HG02763 (cell line): ENCODE data around the gene GAREM1.

ENCODE experiments used
- ATAC-seq: cut with Tn5 transposase; IDR thresholded peaks from one replicate; pipeline ENCODE4 v1.9.1; 2021; ENCODE audit warnings: mild to moderate bottlenecking, moderate library complexity; ENCODE audit not compliant: unreplicated experiment

GAREM1 gene

DNA sequence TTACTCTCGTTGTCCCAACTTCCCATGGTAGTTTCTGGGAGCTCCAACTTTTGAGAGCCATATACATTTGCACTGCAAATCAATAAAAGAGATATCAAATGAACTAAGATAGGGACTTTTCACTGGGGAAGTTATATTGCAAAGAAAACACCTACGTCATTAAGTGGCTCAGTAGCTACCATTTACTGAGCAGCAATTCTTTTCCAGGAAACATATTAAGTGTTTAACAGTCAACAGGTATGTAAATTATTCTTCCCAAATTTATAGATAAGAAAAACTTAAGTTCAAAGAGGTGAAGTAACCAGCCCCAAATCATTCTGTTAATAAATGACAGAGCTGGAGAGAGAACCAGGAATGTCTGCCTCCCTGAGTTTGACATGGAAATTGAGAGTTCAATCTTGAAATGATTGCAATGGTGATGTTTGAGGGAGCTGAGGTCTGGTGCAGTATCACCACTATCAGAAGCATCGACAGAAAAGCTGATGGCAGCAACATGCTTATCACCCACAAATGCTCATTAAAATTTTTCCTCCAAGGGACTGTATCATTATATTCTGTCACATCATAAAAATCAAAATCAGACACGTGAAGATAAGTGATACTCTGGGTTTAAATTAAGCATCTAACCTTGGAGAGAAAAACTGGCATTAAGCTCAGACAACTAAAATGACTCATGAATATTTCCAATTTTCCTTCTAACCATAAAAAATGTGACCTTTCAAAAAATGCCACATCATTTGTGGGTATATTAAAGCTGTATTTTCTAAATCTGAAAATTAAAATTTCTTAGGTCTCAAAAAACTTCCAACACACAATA, 43.4 kb downstream of the GAREM1 start:
- no peak for ATAC-seq

DNA sequence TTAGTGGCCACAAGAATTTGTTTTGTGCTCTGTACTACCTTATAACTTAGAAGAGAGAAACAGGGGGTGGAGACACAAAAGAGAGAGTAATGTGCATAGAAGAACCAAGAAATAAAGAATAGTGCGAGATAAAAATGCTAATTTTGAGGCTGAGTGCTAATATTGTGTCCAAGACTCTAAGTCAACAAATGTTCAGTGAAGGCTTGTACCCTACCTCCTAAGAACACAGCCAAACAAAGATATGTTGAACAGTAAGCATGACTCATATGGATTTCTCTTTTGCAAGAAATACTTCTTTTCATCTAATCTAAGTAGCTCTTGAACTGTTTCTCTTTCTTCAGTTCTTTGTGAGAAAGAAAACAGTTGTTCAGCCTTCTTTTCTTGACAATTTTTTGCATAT, 45.2 kb downstream of the GAREM1 start:
- ATAC-seq = no peak

DNA sequence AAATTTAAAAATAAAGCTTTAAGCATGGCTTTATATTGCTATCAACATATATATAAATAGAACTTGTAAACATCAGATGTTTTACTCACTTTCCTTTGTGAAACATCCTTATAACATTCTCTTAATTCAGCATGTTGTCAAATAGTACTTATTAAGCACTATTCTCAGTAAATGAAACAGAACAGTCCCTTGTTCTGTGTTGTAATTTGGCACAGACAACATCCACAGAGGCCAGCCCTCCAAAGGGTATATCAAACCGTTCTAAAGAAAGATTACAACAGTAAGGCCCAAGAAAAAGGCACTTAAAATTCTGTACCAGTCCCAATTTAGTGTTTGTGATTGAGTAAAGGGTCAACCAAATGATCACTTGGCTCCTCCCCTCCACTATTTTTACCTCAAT, 46.0 kb downstream of the GAREM1 start:
- ATAC-seq = no peak

DNA sequence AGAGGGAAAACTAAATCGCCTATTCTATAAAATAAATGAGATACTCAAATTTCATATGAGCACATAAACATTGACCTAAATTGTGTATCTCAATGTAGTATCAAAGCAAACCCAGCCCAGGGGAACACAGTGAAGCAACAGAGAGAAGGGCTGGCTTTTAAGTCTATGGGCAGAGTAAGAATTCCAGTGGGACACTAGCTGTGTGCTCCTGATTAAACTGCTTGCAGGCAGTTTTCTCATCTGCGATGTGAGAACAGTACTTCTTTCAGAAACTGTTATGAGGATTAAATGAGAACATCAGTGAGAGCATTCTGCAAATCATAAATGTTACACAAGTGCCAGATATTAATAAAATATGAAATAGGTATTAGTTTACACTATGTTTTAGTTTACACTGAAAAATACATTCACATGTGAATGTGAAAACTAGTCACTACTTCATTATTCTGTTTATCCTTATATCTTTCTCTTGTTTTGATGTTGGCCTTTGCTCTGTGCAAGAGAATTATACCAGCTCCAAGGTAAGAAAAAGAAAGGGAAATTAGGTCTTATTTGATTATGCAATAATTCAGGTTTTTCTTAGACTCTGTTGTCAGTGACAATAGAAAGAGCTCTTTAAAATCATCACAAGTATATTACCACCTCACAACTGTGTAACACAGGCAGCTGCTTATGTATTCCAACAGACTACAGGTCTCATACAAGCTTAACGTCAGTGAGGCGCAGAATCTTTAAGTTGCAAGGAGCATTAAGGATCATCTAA, 47.5 kb downstream of the GAREM1 start:
- ATAC-seq = no peak

DNA sequence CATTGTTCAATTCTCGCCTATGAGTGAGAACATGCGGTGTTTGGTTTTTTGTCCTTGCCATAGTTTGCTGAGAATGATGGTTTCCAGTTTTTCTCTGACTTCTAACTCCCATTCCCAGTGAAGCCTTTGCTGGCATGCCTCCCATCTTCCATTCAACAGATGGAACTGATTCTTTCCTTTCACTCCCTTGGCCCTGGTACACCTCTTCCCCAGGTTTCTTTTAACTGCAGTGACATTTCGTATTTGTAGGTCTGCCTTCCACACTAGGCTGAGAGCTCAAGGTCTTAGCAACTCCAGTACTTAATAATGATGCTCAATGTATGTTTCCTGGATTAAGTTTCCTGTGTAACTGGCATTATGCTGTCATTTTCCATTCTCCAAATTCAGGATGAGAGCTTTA, 48.5 kb downstream of the GAREM1 start:
- no peak for ATAC-seq

DNA sequence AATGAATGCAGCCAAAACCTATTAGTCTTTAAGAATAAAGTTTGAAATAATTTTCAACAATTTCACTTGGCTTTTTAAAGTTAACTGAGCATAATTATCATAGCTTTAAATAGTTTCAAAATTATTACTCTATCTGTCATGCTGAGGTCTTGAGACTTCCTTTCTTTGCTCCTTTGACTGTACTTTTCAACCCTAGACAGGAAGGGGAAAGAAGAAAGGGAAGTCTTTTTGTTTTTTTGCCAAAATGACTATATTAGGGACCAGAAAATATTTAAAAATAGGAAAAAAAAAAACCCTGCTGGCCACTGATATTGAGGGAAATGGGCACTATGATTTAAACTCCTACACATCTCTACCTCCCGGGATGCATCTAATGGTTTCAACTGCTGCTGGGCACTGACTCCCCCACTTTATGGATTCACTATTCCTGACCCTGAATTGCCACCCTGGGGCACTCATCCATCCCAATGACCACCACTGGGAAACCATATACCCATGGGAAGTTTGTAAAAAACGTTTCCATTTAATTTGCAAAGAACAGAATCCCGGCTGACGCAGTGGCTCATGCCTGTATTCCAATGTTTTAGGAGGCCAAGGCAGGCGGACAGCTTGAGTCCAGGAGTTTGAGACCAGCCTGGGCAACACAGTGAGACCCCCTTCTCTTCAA, 50.5 kb downstream of the GAREM1 start:
- ATAC-seq = no peak

DNA sequence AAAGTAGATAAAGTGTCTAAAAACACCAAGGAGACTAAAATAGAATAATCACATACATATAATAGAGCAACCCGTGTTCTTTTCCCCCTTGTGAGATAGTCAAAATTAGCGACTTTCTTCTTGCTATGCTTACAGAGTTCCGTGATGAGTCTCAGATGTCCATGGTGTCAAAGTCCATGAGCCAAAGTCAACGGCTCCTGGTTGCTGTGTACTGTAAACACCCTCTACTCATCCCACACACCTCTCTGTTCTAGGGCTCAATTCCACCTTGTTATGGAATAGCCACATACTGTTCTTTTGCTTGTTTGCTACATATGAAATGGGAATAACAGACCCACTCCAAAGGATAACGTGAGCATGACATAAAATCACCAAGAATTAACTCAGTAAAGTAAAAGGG, 52.5 kb downstream of the GAREM1 start:
- no peak for ATAC-seq

DNA sequence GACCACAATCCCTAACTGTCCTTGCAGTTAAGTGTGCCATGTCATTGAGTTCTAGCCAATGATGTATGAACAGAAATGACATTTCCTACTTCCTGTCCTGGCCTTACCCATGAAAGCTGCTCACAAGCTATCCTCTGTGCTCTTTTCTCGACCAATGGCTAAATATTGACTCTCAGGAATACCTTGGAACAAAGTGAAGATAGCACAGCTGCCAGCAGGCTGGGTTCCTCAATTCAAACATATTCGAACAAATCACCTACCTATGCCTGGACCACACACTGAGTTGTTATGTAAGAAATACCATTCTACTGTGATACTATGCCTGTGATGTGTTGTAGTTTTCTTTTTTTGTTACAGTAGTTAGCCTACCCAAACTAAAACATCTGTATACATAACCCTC, 65.1 kb downstream of the GAREM1 start:
- ATAC-seq = no peak

DNA sequence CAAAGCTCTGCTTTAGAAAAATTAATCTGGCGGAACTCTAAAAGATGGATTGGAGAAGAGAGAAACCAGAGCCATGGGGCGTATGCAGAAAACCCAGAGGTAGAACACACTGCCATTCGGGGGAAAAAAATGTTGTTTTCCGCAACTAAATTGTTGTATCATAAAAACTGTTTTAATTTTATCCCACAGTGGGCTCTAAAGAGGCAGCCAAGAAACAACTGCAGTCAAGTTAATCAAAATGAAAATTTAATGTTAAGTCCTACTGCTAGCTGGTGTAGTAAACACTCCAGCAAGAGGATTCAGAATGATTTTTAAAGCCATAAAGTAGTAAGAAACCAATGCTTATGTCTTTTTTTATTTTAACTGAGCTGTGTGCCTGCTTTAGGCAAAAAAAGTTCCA, 69.1 kb downstream of the GAREM1 start:
- no peak for ATAC-seq

DNA sequence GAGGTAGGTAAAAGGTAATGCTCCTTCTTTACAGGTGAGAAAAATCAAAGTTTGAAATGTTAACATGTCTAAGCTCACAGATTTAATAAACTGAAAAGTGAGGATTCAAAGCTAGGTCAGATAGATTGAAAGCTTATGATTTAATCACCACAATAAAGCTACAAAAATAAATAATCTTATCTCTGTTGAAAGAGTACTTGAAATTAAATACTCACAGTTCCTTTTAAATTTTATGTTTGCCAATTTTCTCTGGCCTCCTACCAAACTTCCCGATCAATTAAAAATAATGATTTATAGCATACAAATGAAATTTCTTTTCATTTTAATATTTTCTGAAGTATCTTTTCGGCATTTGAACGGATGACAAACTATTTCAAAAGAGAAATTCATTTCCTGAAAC, 77.3 kb downstream of the GAREM1 start:
- no peak for ATAC-seq

DNA sequence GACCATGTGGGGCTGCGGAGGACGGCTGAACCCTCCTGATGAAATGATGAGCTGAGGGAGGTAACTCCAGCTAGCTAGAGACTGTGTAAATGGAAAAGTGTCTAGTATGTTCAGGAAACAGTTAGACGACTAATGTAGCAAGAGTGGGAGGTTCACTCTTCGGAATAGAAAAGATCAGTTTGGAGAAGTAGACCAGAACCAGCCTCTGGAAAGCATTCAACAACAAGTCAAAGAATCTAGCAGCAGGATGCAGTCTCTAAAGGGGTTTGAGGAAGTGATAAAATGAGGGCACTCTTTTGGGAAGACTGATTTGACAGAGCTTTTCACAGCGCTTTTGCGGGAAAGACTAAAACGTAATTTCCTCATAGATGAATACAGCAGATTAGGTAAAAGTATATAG, 79.6 kb downstream of the GAREM1 start:
- ATAC-seq = no peak

DNA sequence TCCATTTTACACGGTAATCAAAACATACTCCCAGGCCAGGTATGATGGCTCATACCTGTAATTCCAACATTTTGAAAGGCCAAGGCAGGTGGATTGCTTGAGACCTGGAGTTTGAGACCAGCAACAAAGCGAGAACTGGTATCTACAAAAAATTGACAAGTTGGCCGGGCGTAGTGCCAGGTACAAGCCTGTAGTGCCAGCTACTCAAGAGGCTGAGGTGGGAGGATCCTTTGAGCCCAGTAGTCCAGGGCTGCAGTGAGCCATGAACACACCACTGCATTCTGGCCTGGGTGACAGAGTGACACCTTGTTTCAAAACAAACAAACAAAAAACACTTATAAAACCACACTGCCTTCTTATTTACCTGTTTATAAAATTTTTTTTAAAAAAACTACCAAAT, 80.8 kb downstream of the GAREM1 start:
- ATAC-seq = no peak

DNA sequence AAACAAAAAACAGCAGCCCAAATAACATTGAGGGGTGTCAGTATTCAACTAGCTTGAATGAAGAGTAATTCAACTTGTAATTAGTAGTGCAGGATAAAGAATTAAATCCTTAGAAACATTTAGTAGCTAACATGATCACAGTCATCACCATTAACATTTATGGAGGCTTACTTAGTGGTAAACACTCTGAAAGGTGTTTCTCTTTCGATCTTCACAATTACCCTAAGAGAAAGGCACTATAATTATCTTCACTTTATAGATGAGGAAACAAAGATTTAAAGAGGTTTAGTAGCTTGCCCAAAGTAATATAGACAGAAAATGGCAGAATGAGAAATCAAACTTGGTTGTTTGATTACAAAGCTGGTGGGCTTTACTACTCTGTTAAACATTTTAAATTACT, 81.5 kb downstream of the GAREM1 start:
- no peak for ATAC-seq

DNA sequence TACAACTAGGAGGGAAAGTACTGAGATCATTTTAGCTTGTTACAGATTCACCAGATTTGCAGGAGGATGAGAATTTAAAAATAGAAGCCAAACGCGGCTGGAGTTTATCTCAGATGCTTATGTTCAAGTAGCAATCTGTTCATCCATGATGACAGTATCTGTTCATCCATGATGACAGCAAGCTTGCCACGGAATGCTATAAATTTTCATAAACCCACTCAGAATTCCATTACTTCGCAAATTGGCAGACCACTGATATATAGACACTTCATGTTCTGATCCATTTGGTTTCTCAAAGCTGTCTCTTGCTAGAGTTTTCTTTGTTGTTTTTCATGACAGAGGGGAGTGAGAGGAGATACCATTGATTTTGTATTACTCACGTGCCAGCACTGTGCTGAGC, 84.2 kb downstream of the GAREM1 start:
- no peak for ATAC-seq

DNA sequence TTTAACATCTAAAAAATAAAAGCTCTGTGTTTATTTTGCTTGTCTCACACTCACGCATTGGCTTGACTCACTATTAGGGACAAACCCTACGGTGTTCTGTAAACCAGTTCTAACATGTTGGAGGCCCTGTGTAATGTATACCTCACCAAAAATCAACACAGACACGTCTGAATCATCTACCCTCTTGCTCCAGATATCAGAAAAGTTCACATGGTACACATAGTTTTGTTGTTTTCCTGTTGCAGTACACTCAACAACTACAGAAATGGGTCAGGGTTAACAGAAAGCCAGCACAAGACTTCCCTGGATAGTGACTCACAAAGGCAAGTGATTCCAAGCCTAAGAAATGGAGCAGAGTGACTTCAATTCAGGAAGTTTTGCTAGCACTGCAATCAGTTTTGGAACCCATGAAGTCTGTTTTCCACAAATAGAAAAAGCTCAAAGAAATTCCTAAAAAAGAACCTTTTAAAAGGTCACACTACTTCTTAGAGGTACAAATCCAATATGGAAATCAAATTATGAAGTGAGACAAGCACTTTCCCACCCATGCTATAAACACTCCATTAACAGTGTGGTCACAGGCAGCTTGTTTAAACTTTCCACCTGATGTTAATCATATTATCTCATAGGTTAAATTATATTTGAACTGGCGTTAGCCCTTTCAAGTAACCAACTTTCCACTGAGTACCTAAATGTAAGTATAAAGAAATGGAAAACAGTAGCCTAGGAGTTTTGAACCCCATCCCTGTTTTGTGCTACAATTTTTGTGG, 87.4 kb downstream of the GAREM1 start:
- ATAC-seq = no peak

DNA sequence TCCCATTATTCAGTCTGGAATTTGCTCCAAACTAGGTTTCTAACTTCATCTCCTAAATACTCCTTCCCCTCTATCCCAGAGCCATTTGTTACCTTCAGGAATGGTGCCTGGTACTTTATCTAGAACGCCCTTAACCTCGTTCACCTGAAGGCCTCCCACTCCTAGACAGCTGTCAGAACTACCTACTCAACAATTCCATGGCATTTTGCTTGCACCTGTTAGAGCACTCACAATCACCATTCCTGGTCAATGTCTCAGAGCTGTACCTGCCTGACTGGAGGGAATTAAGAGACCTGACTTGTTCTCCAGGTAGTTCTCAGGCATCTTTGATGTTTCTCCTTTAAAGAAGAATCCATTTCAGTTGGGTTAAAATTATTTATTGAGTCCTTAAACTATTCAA, 88.9 kb downstream of the GAREM1 start:
- no peak for ATAC-seq

DNA sequence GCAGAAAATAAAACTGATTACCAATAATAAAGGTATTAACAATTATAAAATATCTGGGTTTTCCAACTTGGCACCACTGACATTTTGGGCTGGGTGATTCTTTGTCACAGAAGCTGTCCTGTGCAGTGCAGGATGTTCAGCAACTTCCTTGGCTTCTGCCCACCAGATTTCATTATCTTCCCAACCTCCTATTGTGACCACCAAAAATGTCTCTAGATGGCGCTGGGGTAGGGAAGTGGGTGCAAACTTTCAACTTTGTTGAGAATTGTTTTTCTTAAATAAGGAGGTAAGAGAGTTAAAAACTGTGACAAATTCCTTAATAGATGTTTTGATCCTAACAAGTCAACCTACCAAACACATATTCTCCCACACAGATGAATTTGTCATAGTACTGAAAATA, 90.1 kb downstream of the GAREM1 start:
- no peak for ATAC-seq

DNA sequence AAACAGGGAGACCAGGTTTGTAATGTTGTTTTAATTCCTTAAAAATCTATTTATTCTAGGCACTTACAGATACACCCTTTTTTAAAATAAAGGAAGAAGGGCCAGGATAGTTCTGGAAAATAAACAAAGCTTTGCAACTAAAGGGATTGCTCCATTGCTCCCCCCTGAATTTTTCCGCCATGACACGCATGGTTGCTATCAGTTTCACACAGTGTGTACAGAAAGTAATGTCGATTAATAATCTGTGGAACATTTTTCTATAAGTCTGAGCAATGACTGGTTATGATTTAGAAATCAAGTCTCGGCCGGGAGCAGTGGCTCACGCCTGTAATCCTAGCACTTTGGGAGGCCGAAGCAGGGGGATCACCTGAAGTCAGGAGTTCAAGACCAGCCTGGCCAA, 90.8 kb downstream of the GAREM1 start:
- no peak for ATAC-seq

DNA sequence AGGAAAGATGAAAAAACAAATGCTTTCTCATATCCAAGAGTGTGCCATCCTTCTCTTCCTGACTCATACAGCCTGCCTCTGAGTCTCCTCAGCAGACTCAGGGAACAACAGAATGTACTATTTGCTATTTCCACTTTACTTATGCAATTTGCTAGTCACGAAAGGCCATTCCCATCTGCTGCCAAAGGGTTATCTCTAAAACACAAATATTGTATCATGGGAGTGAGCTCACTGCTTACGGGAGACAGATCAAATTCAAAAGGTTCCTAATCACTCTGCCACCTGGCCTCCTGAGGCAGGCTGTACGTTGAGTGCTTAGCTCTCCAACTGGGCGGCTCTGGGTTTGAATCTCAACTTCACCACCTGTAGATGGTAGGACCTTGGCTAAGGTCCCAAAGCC, 92.0 kb downstream of the GAREM1 start:
- ATAC-seq = no peak

DNA sequence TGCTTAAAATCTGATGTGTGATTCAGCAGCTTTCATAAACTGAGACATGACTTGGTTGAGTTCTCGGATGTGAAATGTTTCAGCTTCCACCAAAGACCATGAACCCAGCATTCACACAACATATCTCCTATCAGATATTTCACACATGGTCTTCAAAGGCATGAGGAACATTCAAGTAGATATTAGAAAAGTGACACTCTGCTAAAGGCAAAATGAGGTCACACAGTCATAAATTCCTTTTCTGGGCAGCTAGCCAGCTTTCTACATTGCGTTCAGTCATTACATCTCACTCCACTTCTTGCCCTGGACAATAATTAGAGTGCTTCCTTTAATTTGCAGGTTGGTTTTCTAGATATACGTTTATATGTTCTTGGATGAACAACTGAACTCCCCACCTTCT, 96.7 kb downstream of the GAREM1 start:
- ATAC-seq = no peak

DNA sequence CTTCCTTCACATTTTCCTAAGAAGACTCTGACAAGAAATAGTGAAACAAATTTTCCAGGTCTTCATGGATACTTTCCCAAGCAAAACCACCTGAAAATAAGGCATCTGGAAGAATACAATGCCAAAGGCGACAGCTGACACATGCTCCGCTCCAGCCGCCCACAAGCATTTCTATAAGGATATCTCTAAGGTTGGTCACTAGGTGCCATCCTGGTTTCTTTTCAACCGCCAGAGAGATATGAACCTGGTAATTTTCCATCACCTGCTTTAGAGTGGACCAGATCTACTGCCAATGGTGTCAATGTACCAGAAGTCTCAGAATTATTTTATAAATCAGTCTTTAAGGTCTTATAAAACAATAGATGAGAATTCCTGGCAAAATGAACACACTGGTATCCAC, 97.2 kb downstream of the GAREM1 start:
- ATAC-seq = no peak
